ENCODE results near the gene KDM7A.

- TF ChIP-seq CTCF (conservative IDR thresholded peaks at IDR 0.05; ENCODE audit: low read length) (no peak), EZH2phosphoT487 (IDR thresholded peaks at IDR 0.05; ENCODE audit: borderline replicate concordance, low read depth, low read length) (no peak)
Measured at GRCh38 chr7:140211698-140212097, 34.9 kb upstream of the KDM7A start.

All from OCI-LY7 (cell line).